ENCODE data around the gene MRM2.

DNA sequence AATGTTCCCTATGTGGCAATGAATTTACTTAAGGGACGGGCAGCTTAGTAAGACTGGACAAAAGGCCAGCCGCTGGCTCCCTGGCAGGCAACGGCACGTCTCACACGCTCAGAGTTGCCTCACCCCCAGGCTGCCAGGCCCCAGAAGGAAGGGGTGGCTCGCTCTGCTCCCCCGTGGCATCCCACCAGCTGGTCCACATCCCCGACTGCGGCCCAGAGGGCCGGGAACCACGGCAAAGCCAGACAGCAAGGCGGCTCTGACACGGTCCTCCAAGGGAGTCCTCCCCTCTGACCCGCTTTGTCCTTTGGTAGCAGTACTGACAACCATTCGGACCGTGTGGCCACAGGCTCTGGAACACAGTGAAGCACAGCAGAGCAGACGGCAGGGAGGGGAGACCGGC is 34.1 kb upstream of the MRM2 start:
- TF ChIP-seq, protein P1, sequence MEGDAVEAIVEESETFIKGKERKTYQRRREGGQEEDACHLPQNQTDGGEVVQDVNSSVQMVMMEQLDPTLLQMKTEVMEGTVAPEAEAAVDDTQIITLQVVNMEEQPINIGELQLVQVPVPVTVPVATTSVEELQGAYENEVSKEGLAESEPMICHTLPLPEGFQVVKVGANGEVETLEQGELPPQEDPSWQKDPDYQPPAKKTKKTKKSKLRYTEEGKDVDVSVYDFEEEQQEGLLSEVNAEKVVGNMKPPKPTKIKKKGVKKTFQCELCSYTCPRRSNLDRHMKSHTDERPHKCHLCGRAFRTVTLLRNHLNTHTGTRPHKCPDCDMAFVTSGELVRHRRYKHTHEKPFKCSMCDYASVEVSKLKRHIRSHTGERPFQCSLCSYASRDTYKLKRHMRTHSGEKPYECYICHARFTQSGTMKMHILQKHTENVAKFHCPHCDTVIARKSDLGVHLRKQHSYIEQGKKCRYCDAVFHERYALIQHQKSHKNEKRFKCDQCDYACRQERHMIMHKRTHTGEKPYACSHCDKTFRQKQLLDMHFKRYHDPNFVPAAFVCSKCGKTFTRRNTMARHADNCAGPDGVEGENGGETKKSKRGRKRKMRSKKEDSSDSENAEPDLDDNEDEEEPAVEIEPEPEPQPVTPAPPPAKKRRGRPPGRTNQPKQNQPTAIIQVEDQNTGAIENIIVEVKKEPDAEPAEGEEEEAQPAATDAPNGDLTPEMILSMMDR (conservative IDR thresholded peaks at IDR 0.05) = no peak
- TF ChIP-seq ZFX (IDR thresholded peaks at IDR 0.05) = no peak

All from C4-2B (cell line).